Measurements from ENCODE around the gene SMYD4. TPM values are rescaled to one million over a fixed set of nuclear protein-coding genes. Genes with fewer than 3 reads are reported as not detected.

The SMYD4 gene
- total and polyA plus RNA-seq, 2 donors from 2014 or later: 3.4 to 12.2 TPM

- Histone ChIP-seq H3K4me1 (ENCODE audit: control insufficient read depth in 2 of 3, insufficient read depth in 2 of 3, low read depth in 1 of 3, low read length in 3 of 3) (no peaks in the 10 kb centered on the region), H3K9me3 (ENCODE audit: control insufficient read depth in 2 of 3, insufficient read depth in 1 of 3, low read length in 3 of 3) (no peaks in the 10 kb centered on the region), H3K9ac (ENCODE audit: low read length in 3 of 3) (no peak overlapping the region), H3K27me3 (ENCODE audit: control insufficient read depth, insufficient read depth, low read length) (no peaks in the 10 kb centered on the region), H3K36me3 (ENCODE audit: control insufficient read depth in 2 of 3, insufficient read depth in 3 of 3, low read length in 3 of 3) (peaks cover 4 to 52% (median 34%) of the 10 kb centered on the region in 3 donors), H3K4me3 (ENCODE audit: low read length in 3 of 3) (no peak overlapping the region), H3K27ac (ENCODE audit: low read depth in 2 of 2, low read length in 2 of 2) (no peak overlapping the region)
- FAIRE-seq (no peak), DNase-seq (no peak)
- intact Hi-C loops (cut with DNase I): no loop called here
- no peak for TF ChIP-seq CTCF (IDR thresholded peaks at IDR 0.05; ENCODE audit: borderline replicate concordance, extremely low read depth, insufficient read depth)
Observed at GRCh38 chr17:1875597-1875996, 45.9 kb upstream of the SMYD4 start.

GRCh38 chr17:1873418-1873817 is 43.7 kb upstream of the SMYD4 start:
- Histone ChIP-seq H3K9ac (ENCODE audit: low read length in 3 of 3) (no peak overlapping the region), H3K9me3 (ENCODE audit: control insufficient read depth in 2 of 3, insufficient read depth in 1 of 3, low read length in 3 of 3) (no peaks in the 10 kb centered on the region), H3K4me1 (ENCODE audit: control insufficient read depth in 2 of 3, insufficient read depth in 2 of 3, low read depth in 1 of 3, low read length in 3 of 3) (no peaks in the 10 kb centered on the region), H3K4me3 (ENCODE audit: low read length in 3 of 3) (no peak overlapping the region), H3K27ac (ENCODE audit: low read depth in 2 of 2, low read length in 2 of 2) (no peak overlapping the region), H3K36me3 (ENCODE audit: control insufficient read depth in 2 of 3, insufficient read depth in 3 of 3, low read length in 3 of 3) (peaks cover 0 to 44% (median 19%) of the 10 kb centered on the region in 3 donors), H3K27me3 (ENCODE audit: control insufficient read depth, insufficient read depth, low read length) (no peaks in the 10 kb centered on the region)
- no peak for DNase-seq
- intact Hi-C loops (cut with DNase I): no loop called here
- no peak for TF ChIP-seq CTCF (IDR thresholded peaks at IDR 0.05; ENCODE audit: borderline replicate concordance, extremely low read depth, insufficient read depth)
- FAIRE-seq: no peak

GRCh38 chr17:1872976-1873375 is 43.3 kb upstream of the SMYD4 start:
- no peak overlapping the region for H3K27ac ChIP-seq (ENCODE audit: low read depth in 2 of 2, low read length in 2 of 2)
- no peak for TF ChIP-seq CTCF (IDR thresholded peaks at IDR 0.05; ENCODE audit: borderline replicate concordance, extremely low read depth, insufficient read depth)
- no peaks in the 10 kb centered on the region for H3K9me3 ChIP-seq (ENCODE audit: control insufficient read depth in 2 of 3, insufficient read depth in 1 of 3, low read length in 3 of 3)
- no peak overlapping the region for H3K4me3 ChIP-seq (ENCODE audit: low read length in 3 of 3)
- no peak overlapping the region for H3K9ac ChIP-seq (ENCODE audit: low read length in 3 of 3)
- intact Hi-C loops (cut with DNase I): no loop called here
- FAIRE-seq (no peak), DNase-seq (no peak)
- no peaks in the 10 kb centered on the region for H3K4me1 ChIP-seq (ENCODE audit: control insufficient read depth in 2 of 3, insufficient read depth in 2 of 3, low read depth in 1 of 3, low read length in 3 of 3)
- no peaks in the 10 kb centered on the region for H3K27me3 ChIP-seq (ENCODE audit: control insufficient read depth, insufficient read depth, low read length)
- peaks cover 0 to 43% (median 19%) of the 10 kb centered on the region in 3 donors for H3K36me3 ChIP-seq (ENCODE audit: control insufficient read depth in 2 of 3, insufficient read depth in 3 of 3, low read length in 3 of 3)

GRCh38 chr17:1872254-1872653 is 42.6 kb upstream of the SMYD4 start:
- Histone ChIP-seq H3K36me3 (ENCODE audit: control insufficient read depth in 2 of 3, insufficient read depth in 3 of 3, low read length in 3 of 3) (peaks cover 0 to 36% (median 15%) of the 10 kb centered on the region in 3 donors), H3K9ac (ENCODE audit: low read length in 3 of 3) (no peak overlapping the region), H3K4me3 (ENCODE audit: low read length in 3 of 3) (no peak overlapping the region), H3K27me3 (ENCODE audit: control insufficient read depth, insufficient read depth, low read length) (no peaks in the 10 kb centered on the region), H3K27ac (ENCODE audit: low read depth in 2 of 2, low read length in 2 of 2) (no peak overlapping the region), H3K4me1 (ENCODE audit: control insufficient read depth in 2 of 3, insufficient read depth in 2 of 3, low read depth in 1 of 3, low read length in 3 of 3) (no peaks in the 10 kb centered on the region), H3K9me3 (ENCODE audit: control insufficient read depth in 2 of 3, insufficient read depth in 1 of 3, low read length in 3 of 3) (no peaks in the 10 kb centered on the region)
- TF ChIP-seq CTCF (IDR thresholded peaks at IDR 0.05; ENCODE audit: borderline replicate concordance, extremely low read depth, insufficient read depth): no peak
- FAIRE-seq: no peak
- intact Hi-C loops (cut with DNase I): no loop called here
- no peak for DNase-seq

Data from kidney (tissue), 14 donors.